Natural killer cell treated with Interleukin-12 subunit alpha and Interleukin-12 subunit beta and Interleukin-15 and Interleukin-18, amount 100 ng/mL, for 72 hours (primary cell): ENCODE results near the gene SLC2A3. TPM values are rescaled to one million over a fixed set of nuclear protein-coding genes. Genes with fewer than 3 reads are reported as not detected.
"Not testable (repeated sequence)": the region's sequence is repeated elsewhere in the genome, so short reads cannot be mapped to it uniquely, and the experiment has no call there.

ENCODE experiments used
- ATAC-seq, 2 donors: fragments of 150-1000 bp; cut with Tn5 transposase in 1 of 2; sonication (Bioruptor Pico), chemical (Tn5 transposase) in 1 of 2; 2 replicates each; pipeline ENCODE4 v1.10.0; 2021
- DNase-seq: peaks from one replicate; pipeline ENCODE4 v3.0.0; 2022; ENCODE audit warnings: low spot score
- H3K27ac Mint-ChIP-seq, 2 donors: 1 replicate in 1 of 2; 2 replicates in 1 of 2; pipeline ENCODE4 v1.8.0; 2022; ENCODE audit warnings: mixed read lengths in 2 of 2, mild to moderate bottlenecking in 1 of 2, moderate library complexity in 1 of 2
- H3K27me3 Mint-ChIP-seq, 2 donors: 1 replicate in 1 of 2; 2 replicates in 1 of 2; pipeline ENCODE4 v1.8.0; 2022; ENCODE audit warnings: mixed read lengths in 2 of 2
- H3K36me3 Mint-ChIP-seq: one replicate; pipeline ENCODE4 v1.8.0; 2022; ENCODE audit warnings: mixed read lengths
- H3K4me1 Mint-ChIP-seq, 2 donors: 1 replicate in 1 of 2; 2 replicates in 1 of 2; pipeline ENCODE4 v1.8.0; 2022; ENCODE audit warnings: low read depth in 2 of 2, mixed read lengths in 2 of 2, mild to moderate bottlenecking in 1 of 2
- H3K4me3 Mint-ChIP-seq: one replicate; pipeline ENCODE4 v1.8.0; 2022; ENCODE audit warnings: mixed read lengths
- H3K9me3 Mint-ChIP-seq: 2 replicates; pipeline ENCODE4 v1.8.0; 2022; ENCODE audit warnings: mixed read lengths
- total RNA-seq, 2 donors: library from RNA; stranded (reverse); gene quantifications; one replicate each; pipeline ENCODE4 v1.2.3, GENCODE V29; 2022

SLC2A3 gene
- total RNA-seq, 2 donors from 2014 or later = 250 to 356 TPM

GRCh38 chr12:7881736-7882120 is 54.3 kb downstream of the SLC2A3 start:
- H3K27ac Mint-ChIP-seq, H3K4me3 Mint-ChIP-seq, H3K36me3 Mint-ChIP-seq, H3K9me3 Mint-ChIP-seq, DNase-seq, H3K4me1 Mint-ChIP-seq, H3K27me3 Mint-ChIP-seq, ATAC-seq: not testable (repeated sequence)

GRCh38 chr12:7880952-7881735 is 54.8 kb downstream of the SLC2A3 start:
- not testable (repeated sequence) for ATAC-seq, H3K27me3 Mint-ChIP-seq, H3K4me1 Mint-ChIP-seq, H3K9me3 Mint-ChIP-seq, DNase-seq, H3K36me3 Mint-ChIP-seq, H3K27ac Mint-ChIP-seq, H3K4me3 Mint-ChIP-seq

- Mint-ChIP-seq H3K4me3 (no peak overlapping the region), H3K27me3 (peaks cover 0 to 2% of the 10 kb centered on the region in 2 donors), H3K36me3 (no peaks in the 10 kb centered on the region), H3K27ac (no peak overlapping the region), H3K4me1 (no peaks in the 10 kb centered on the region), H3K9me3 (no peaks in the 10 kb centered on the region)
- no peak for DNase-seq
- ATAC-seq = no peak
Measured at GRCh38 chr12:7879246-7879645, 56.7 kb downstream of the SLC2A3 start.

GRCh38 chr12:7877420-7877819 is 58.6 kb downstream of the SLC2A3 start:
- no peak overlapping the region for H3K27ac Mint-ChIP-seq
- H3K9me3 Mint-ChIP-seq = no peaks in the 10 kb centered on the region
- ATAC-seq (no peak), DNase-seq (no peak)
- H3K36me3 Mint-ChIP-seq = no peaks in the 10 kb centered on the region
- H3K4me1 Mint-ChIP-seq = peaks cover 0 to 4% of the 10 kb centered on the region in 2 donors
- no peak overlapping the region for H3K4me3 Mint-ChIP-seq
- H3K27me3 Mint-ChIP-seq = peaks cover 10% of the 10 kb centered on the region in 2 donors

- Mint-ChIP-seq H3K27ac (no peak within 1 kb of the TSS), H3K4me3 (no peak within 1 kb of the TSS), H3K36me3 (no peaks in the 10 kb centered on the region), H3K4me1 (peaks cover 0 to 7% of the 10 kb centered on the region in 2 donors), H3K9me3 (no peaks in the 10 kb centered on the region), H3K27me3 (peaks cover 22 to 31% of the 10 kb centered on the region in 2 donors)
- no peak for ATAC-seq
- DNase-seq = no peak
Measured at GRCh38 chr12:7872566-7873319, 63.2 kb downstream of the SLC2A3 start, which contains the start of gene SLC2A14. Gene SLC2A14, minus strand, starts transcription at chr12:7872915. Its CDS starts 3,035 bp downstream, at chr12:7869880.

GRCh38 chr12:7870335-7870734 is 65.7 kb downstream of the SLC2A3 start:
- Mint-ChIP-seq H3K4me1 (peaks cover 0 to 7% of the 10 kb centered on the region in 2 donors), H3K9me3 (no peaks in the 10 kb centered on the region), H3K4me3 (no peak overlapping the region), H3K27me3 (peaks cover 22 to 31% of the 10 kb centered on the region in 2 donors), H3K36me3 (no peaks in the 10 kb centered on the region), H3K27ac (no peak overlapping the region)
- ATAC-seq = no peak
- DNase-seq = no peak

Other genes starting within 250 kb of the SLC2A3 start
- not detected for gene GDF3, start 240.4 kb downstream of the SLC2A3 start, total RNA-seq
- gene DPPA3, start 224.8 kb downstream of the SLC2A3 start, total RNA-seq = not detected
- not detected for gene CLEC4C, start 188.8 kb downstream of the SLC2A3 start, total RNA-seq
- gene NANOGNB, start 171.0 kb downstream of the SLC2A3 start, total RNA-seq = not detected
- not detected for gene NANOG, start 146.8 kb downstream of the SLC2A3 start, total RNA-seq
- gene SLC2A14, start 63.3 kb downstream of the SLC2A3 start, total RNA-seq = 10 to 100 TPM in 1 of 2 donors, not detected in 1; 10.3 TPM
- gene FOXJ2, start 96.5 kb upstream of the SLC2A3 start, total RNA-seq = 10 to 100 TPM; 16.2 to 17.2 TPM
- gene C3AR1, start 130.2 kb upstream of the SLC2A3 start, total RNA-seq = 1 to 10 TPM; 1.6 to 2.3 TPM
- gene NECAP1, start 146.1 kb upstream of the SLC2A3 start, total RNA-seq = 10 to 100 TPM; 33.8 to 42.2 TPM
- 1 to 10 TPM in 1 of 2 donors, not detected in 1; 3.7 TPM for gene CLEC4A, start 187.4 kb upstream of the SLC2A3 start, total RNA-seq
- not detected for gene ZNF705A, start 220.8 kb upstream of the SLC2A3 start, total RNA-seq